Measurements from ENCODE around the gene RBP7.
"Not testable (repeated sequence)": the region's sequence is repeated elsewhere in the genome, so short reads cannot be mapped to it uniquely, and the experiment has no call there.

DNA sequence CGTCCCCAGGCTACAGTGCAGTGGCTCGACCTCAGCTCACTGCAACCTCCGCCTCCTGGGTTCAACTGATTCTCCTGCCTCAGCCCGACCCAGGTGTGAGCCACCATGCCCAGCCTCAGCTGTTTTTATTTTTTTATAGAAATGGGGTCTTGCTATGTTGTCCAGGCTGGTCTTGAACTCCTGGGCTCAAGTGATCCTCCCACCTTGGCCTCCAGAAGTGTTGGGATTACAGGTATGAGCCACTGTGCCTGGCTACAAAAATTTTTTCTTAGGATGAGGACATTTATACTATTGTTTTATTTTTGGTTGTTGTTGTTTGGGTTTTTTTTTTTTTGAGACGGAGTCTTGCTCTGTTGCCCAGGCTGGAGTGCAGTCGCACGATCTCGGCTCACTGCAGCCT, 8.2 kb downstream of the RBP7 start:
- TF ChIP-seq, protein P1, sequence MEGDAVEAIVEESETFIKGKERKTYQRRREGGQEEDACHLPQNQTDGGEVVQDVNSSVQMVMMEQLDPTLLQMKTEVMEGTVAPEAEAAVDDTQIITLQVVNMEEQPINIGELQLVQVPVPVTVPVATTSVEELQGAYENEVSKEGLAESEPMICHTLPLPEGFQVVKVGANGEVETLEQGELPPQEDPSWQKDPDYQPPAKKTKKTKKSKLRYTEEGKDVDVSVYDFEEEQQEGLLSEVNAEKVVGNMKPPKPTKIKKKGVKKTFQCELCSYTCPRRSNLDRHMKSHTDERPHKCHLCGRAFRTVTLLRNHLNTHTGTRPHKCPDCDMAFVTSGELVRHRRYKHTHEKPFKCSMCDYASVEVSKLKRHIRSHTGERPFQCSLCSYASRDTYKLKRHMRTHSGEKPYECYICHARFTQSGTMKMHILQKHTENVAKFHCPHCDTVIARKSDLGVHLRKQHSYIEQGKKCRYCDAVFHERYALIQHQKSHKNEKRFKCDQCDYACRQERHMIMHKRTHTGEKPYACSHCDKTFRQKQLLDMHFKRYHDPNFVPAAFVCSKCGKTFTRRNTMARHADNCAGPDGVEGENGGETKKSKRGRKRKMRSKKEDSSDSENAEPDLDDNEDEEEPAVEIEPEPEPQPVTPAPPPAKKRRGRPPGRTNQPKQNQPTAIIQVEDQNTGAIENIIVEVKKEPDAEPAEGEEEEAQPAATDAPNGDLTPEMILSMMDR (IDR thresholded peaks at IDR 0.05), result not testable (repeated sequence)
- TF ChIP-seq POLR2A (IDR thresholded peaks at IDR 0.05), result not testable (repeated sequence)
